HepG2 (cell line): Measurements from ENCODE around the gene CNNM3. TPM values are rescaled to one million over a fixed set of nuclear protein-coding genes. Genes with fewer than 3 reads are reported as not detected.

Experiments used
- ATF7 ChIP-seq, 2 experiments: fragments of 450-650 bp in 1 of 2; sonication (generic) in 1 of 2; formaldehyde crosslinking in 1 of 2; IDR thresholded peaks; 2 replicates each; pipeline versions ENCODE4 v1.4.0 to v1.6.1; 2016 to 2020; ENCODE audit warnings: antibody characterized with exemption in 1 of 2, mild to moderate bottlenecking in 1 of 2, missing genetic modification reagents in 1 of 2
- BCL6 ChIP-seq: IDR thresholded peaks from 2 replicates; pipeline ENCODE4 v1.6.1; 2016; ENCODE audit warnings: missing genetic modification reagents, missing compliant biosample characterization
- BCLAF1 ChIP-seq: fragments of 450-650 bp; IDR thresholded peaks from 2 replicates; pipeline ENCODE4 v1.6.1; 2017; ENCODE audit warnings: mild to moderate bottlenecking
- CHD4 ChIP-seq: fragments of 200-600 bp; sonication (generic); IDR thresholded peaks from 2 replicates; pipeline ENCODE4 v1.7.0; 2017; ENCODE audit warnings: mild to moderate bottlenecking, low read length, borderline replicate concordance
- CTCF ChIP-seq: sonication (generic); formaldehyde crosslinking; IDR thresholded peaks from 2 replicates; pipeline ENCODE4 v1.5.0; 2020; ENCODE audit warnings: mild to moderate bottlenecking, missing genetic modification reagents, moderate library complexity
- FOXA3 ChIP-seq: IDR thresholded peaks from 2 replicates; pipeline ENCODE4 v1.6.1; 2016; ENCODE audit warnings: missing genetic modification reagents, missing compliant biosample characterization
- HDAC6 ChIP-seq: fragments of 200-600 bp; sonication (generic); IDR thresholded peaks from 2 replicates; pipeline ENCODE4 v1.7.0; 2017; ENCODE audit warnings: mild to moderate bottlenecking, antibody characterized with exemption, low read length, low read depth
- HNRNPH1 ChIP-seq: fragments of 200-400 bp; formaldehyde crosslinking; optimal IDR thresholded peaks from 2 replicates; pipeline ENCODE3; 2017; ENCODE audit warnings: mild to moderate bottlenecking, low read depth, low read length
- IRX3 ChIP-seq: sonication (generic); formaldehyde crosslinking; IDR thresholded peaks from 2 replicates; pipeline ENCODE4 v1.8.1; 2023; ENCODE audit warnings: mild to moderate bottlenecking, low read depth, missing genetic modification reagents, borderline replicate concordance
- MBD4 ChIP-seq: IDR thresholded peaks from 2 replicates; pipeline ENCODE4 v1.6.1; 2012; ENCODE audit warnings: low read length, inconsistent platforms, borderline replicate concordance
- PHF8 ChIP-seq: sonication (generic); formaldehyde crosslinking; IDR thresholded peaks from 2 replicates; pipeline ENCODE4 v1.5.0; 2020; ENCODE audit warnings: missing genetic modification reagents
- SOX6 ChIP-seq, 2 experiments: fragments of 450-650 bp in 1 of 2; sonication (generic) in 1 of 2; formaldehyde crosslinking in 1 of 2; IDR thresholded peaks; 2 replicates each; pipeline versions ENCODE4 v1.4.0 to v1.6.1; 2017 to 2020; ENCODE audit warnings: antibody characterized with exemption in 1 of 2, mild to moderate bottlenecking in 1 of 2, missing genetic modification reagents in 1 of 2
- SRY ChIP-seq: sonication (generic); formaldehyde crosslinking; IDR thresholded peaks from 2 replicates; pipeline ENCODE4 v1.8.0; 2022; ENCODE audit warnings: mild to moderate bottlenecking, missing genetic modification reagents
- ZMYM3 ChIP-seq: sonication (generic); formaldehyde crosslinking; IDR thresholded peaks from 2 replicates; pipeline ENCODE4 v1.5.1; 2020; ENCODE audit warnings: mild to moderate bottlenecking, missing genetic modification reagents
- ZNF550 ChIP-seq: sonication (generic); formaldehyde crosslinking; IDR thresholded peaks from 2 replicates; pipeline ENCODE4 v1.4.0; 2020; ENCODE audit warnings: mild to moderate bottlenecking, missing genetic modification reagents, borderline replicate concordance
- ZNF619 ChIP-seq: sonication (generic); formaldehyde crosslinking; IDR thresholded peaks from 2 replicates; pipeline ENCODE4 v1.4.0; 2020; ENCODE audit warnings: mild to moderate bottlenecking, missing genetic modification reagents
- polyA plus RNA-seq, 8 experiments: library from polyadenylated mRNA; depleted of rRNA in 3 of 8; stranded (reverse) in 7 of 8; unstranded in 1 of 8; fragments of >200 nt; fragmentation: Illumina TruSeq in 4 of 8; extraction: Trizol in 4 of 8; gene quantifications; 2 replicates each; pipeline versions ENCODE4 v1.2.1 to v1.2.3, GENCODE V29; 2011 to 2016; ENCODE audit warnings: low read depth in 4 of 8, missing spikeins in 1 of 8, mixed read lengths in 1 of 8; ENCODE audit not compliant: insufficient read depth in 1 of 8
- total RNA-seq, 5 experiments: library from RNA; depleted of rRNA; stranded (reverse); fragments of >200 nt; fragmentation: Illumina TruSeq; extraction: Trizol; gene quantifications; 2 replicates each; pipeline ENCODE4 v1.2.3, GENCODE V29; 2016; ENCODE audit warnings: low read depth in 1 of 5
- TF ChIP-seq, protein P1 (sequence below): sonication (generic); formaldehyde crosslinking; IDR thresholded peaks from 2 replicates; pipeline ENCODE4 v1.5.1; 2020; ENCODE audit warnings: missing genetic modification reagents, mild to moderate bottlenecking, borderline replicate concordance
- TF ChIP-seq, protein P2 (sequence below): sonication (generic); formaldehyde crosslinking; conservative IDR thresholded peaks from 2 replicates; pipeline ENCODE4 v1.8.0; 2022; ENCODE audit warnings: missing genetic modification reagents
- TF ChIP-seq, protein P3 (sequence below): sonication (generic); formaldehyde crosslinking; IDR thresholded peaks from 2 replicates; pipeline ENCODE4 v1.8.1; 2022; ENCODE audit warnings: mild to moderate bottlenecking, missing genetic modification reagents
- TF ChIP-seq, protein P4 (sequence below): IDR thresholded peaks from 2 replicates; pipeline ENCODE4 v1.6.1; 2016; ENCODE audit warnings: low read depth, borderline replicate concordance

Gene CNNM3
- total and polyA plus RNA-seq, 2 of the 13 experiments (the other 11 are each of a cell fraction or from before 2014, with no cell fraction given) = 21.2 to 27.9 TPM

GRCh38 chr2:96810783-96811192 lies 5.3 kb upstream of the CNNM3 start (continued):
- TF ChIP-seq ZNF619 (CRISPR knock-in tag) = no peak
- no peak for TF ChIP-seq SRY
- TF ChIP-seq, protein P1, sequence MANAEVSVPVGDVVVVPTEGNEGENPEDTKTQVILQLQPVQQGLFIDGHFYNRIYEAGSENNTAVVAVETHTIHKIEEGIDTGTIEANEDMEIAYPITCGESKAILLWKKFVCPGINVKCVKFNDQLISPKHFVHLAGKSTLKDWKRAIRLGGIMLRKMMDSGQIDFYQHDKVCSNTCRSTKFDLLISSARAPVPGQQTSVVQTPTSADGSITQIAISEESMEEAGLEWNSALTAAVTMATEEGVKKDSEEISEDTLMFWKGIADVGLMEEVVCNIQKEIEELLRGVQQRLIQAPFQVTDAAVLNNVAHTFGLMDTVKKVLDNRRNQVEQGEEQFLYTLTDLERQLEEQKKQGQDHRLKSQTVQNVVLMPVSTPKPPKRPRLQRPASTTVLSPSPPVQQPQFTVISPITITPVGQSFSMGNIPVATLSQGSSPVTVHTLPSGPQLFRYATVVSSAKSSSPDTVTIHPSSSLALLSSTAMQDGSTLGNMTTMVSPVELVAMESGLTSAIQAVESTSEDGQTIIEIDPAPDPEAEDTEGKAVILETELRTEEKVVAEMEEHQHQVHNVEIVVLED (CRISPR knock-in tag) = no peak
- TF ChIP-seq, protein P2, sequence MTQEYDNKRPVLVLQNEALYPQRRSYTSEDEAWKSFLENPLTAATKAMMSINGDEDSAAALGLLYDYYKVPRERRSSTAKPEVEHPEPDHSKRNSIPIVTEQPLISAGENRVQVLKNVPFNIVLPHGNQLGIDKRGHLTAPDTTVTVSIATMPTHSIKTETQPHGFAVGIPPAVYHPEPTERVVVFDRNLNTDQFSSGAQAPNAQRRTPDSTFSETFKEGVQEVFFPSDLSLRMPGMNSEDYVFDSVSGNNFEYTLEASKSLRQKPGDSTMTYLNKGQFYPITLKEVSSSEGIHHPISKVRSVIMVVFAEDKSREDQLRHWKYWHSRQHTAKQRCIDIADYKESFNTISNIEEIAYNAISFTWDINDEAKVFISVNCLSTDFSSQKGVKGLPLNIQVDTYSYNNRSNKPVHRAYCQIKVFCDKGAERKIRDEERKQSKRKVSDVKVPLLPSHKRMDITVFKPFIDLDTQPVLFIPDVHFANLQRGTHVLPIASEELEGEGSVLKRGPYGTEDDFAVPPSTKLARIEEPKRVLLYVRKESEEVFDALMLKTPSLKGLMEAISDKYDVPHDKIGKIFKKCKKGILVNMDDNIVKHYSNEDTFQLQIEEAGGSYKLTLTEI (CRISPR knock-in tag) = no peak
- no peak for TF ChIP-seq ATF7 (IDR thresholded peaks at IDR 0.05)
- TF ChIP-seq ATF7 (CRISPR knock-in tag; IDR thresholded peaks at IDR 0.05) = 0 out of 2 replicates have a peak, but pooled peaks have one; percentile 12
- TF ChIP-seq BCLAF1 = no peak
- TF ChIP-seq PHF8 (CRISPR knock-in tag) = 0 out of 2 replicates have a peak, but pooled peaks have one; percentile 30
- TF ChIP-seq CHD4 = no peak
- TF ChIP-seq HDAC6 = no peak
- no peak for TF ChIP-seq IRX3
- TF ChIP-seq FOXA3 (CRISPR knock-in tag) = peak; percentile 17; the same call in 1 of the 2 replicates
- TF ChIP-seq ZNF550 (CRISPR knock-in tag) = no peak
- TF ChIP-seq, protein P3, sequence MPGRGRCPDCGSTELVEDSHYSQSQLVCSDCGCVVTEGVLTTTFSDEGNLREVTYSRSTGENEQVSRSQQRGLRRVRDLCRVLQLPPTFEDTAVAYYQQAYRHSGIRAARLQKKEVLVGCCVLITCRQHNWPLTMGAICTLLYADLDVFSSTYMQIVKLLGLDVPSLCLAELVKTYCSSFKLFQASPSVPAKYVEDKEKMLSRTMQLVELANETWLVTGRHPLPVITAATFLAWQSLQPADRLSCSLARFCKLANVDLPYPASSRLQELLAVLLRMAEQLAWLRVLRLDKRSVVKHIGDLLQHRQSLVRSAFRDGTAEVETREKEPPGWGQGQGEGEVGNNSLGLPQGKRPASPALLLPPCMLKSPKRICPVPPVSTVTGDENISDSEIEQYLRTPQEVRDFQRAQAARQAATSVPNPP (CRISPR knock-in tag) = no peak
- TF ChIP-seq MBD4 = no peak
- TF ChIP-seq, protein P4, sequence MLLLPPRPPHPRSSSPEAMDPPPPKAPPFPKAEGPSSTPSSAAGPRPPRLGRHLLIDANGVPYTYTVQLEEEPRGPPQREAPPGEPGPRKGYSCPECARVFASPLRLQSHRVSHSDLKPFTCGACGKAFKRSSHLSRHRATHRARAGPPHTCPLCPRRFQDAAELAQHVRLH (CRISPR knock-in tag) = no peak
- peak; percentile 32; the same call in 1 of the 2 replicates for TF ChIP-seq BCL6
- peak; percentile 77; the same call in 1 of the 2 replicates for TF ChIP-seq ZMYM3 (CRISPR knock-in tag)
- peak; percentile 34; the same call in 1 of the 2 replicates for TF ChIP-seq CTCF (CRISPR knock-in tag)
- no peak for TF ChIP-seq HNRNPH1
- no peak for TF ChIP-seq SOX6 (IDR thresholded peaks at IDR 0.05)
- no peak; the same call in 1 of the 2 replicates for TF ChIP-seq SOX6 (CRISPR knock-in tag; IDR thresholded peaks at IDR 0.05)
